Gastrocnemius medialis (tissue), 4 donors: ENCODE data around the gene FOXO6.

Source experiments
- CTCF ChIP-seq, 5 experiments: fragments of 450-650 bp in 3 of 5; fragments of 200-600 bp in 2 of 5; sonication (generic) in 2 of 5; IDR thresholded peaks in 4 of 5; conservative IDR thresholded peaks in 1 of 5; 1 replicate in 4 of 5; 2 replicates in 1 of 5; pipeline ENCODE4 v1.5.1; 2016 to 2019; ENCODE audit warnings: antibody characterized with exemption in 5 of 5, mild to moderate bottlenecking in 3 of 5, moderate library complexity in 3 of 5
- POLR2A ChIP-seq, 2 donors: fragments of 450-650 bp; IDR thresholded peaks; one replicate each; pipeline ENCODE4 v1.6.1; 2017; ENCODE audit warnings: antibody characterized with exemption in 2 of 2, mild to moderate bottlenecking in 2 of 2, moderate library complexity in 2 of 2

GRCh38 chr1:41390166-41390565 is 28.9 kb downstream of the FOXO6 start:
- TF ChIP-seq CTCF (IDR thresholded peaks at IDR 0.05 in 4 of 5, conservative IDR thresholded peaks at IDR 0.05 in 1 of 5) (no peak), POLR2A (IDR thresholded peaks at IDR 0.05) (no peak)
